H9 (cell line): ENCODE measurements around the gene PIP4K2A. TPM values are rescaled to one million over a fixed set of nuclear protein-coding genes. Genes with fewer than 3 reads are reported as not detected.

Experiments
- DNase-seq: peaks from one replicate; pipeline ENCODE4 v3.0.0-alpha.2; 2017
- H2AFZ ChIP-seq: one replicate; pipeline ENCODE4 v1.6.1; 2013; ENCODE audit warnings: mild to moderate bottlenecking, low read length, control low read depth, moderate library complexity
- H2AK5ac ChIP-seq: 2 replicates; pipeline ENCODE4 v1.6.1; 2013; ENCODE audit warnings: low read length, control low read depth, mixed read lengths; ENCODE audit not compliant: insufficient read length
- H2BK120ac ChIP-seq: one replicate; pipeline ENCODE4 v1.6.1; 2013; ENCODE audit warnings: low read depth, mild to moderate bottlenecking, low read length, control low read depth, inconsistent platforms; ENCODE audit not compliant: poor library complexity, severe bottlenecking
- H2BK12ac ChIP-seq: 2 replicates; pipeline ENCODE4 v1.6.1; 2013; ENCODE audit warnings: low read length, control low read depth, mixed read lengths, low read depth; ENCODE audit not compliant: insufficient read length
- H2BK15ac ChIP-seq: 2 replicates; pipeline ENCODE4 v1.6.1; 2013; ENCODE audit warnings: low read depth, low read length, control low read depth
- H2BK20ac ChIP-seq: one replicate; pipeline ENCODE4 v1.6.1; 2013; ENCODE audit warnings: low read depth, mild to moderate bottlenecking, low read length, control low read depth, inconsistent platforms; ENCODE audit not compliant: poor library complexity, severe bottlenecking
- H2BK5ac ChIP-seq: 2 replicates; pipeline ENCODE4 v1.6.1; 2013; ENCODE audit warnings: low read length, control low read depth, mixed read lengths; ENCODE audit not compliant: insufficient read length
- H3K14ac ChIP-seq: 2 replicates; pipeline ENCODE4 v1.6.1; 2013; ENCODE audit warnings: low read length, control low read depth; ENCODE audit not compliant: insufficient read depth
- H3K18ac ChIP-seq: 2 replicates; pipeline ENCODE4 v1.6.1; 2013; ENCODE audit warnings: low read depth, mild to moderate bottlenecking, mixed read lengths, low read length, control low read depth; ENCODE audit not compliant: insufficient read length
- H3K23ac ChIP-seq: 2 replicates; pipeline ENCODE4 v1.6.1; 2013; ENCODE audit warnings: low read length, control low read depth, mixed read lengths, low read depth; ENCODE audit not compliant: insufficient read length
- H3K23me2 ChIP-seq: 2 replicates; pipeline ENCODE4 v1.6.1; 2013; ENCODE audit warnings: low read depth, mild to moderate bottlenecking, mixed read lengths, low read length, control low read depth; ENCODE audit not compliant: insufficient read length, poor library complexity, severe bottlenecking
- H3K27ac ChIP-seq: 2 replicates; pipeline ENCODE4 v1.5.1; 2013; ENCODE audit warnings: low read length, control low read depth, mixed read lengths, low read depth; ENCODE audit not compliant: insufficient read length
- H3K27me3 ChIP-seq: 2 replicates; pipeline ENCODE4 v1.6.1; 2013; ENCODE audit warnings: low read length, control low read depth, inconsistent platforms; ENCODE audit not compliant: insufficient read depth
- H3K4ac ChIP-seq: 2 replicates; pipeline ENCODE4 v1.6.1; 2013; ENCODE audit warnings: low read depth, mild to moderate bottlenecking, control low read depth, inconsistent platforms, low read length, moderate library complexity
- H3K4me1 ChIP-seq: 2 replicates; pipeline ENCODE4 v1.6.1; 2013; ENCODE audit warnings: low read length, control low read depth, inconsistent platforms; ENCODE audit not compliant: insufficient read depth
- H3K4me2 ChIP-seq: 2 replicates; pipeline ENCODE4 v1.6.1; 2013; ENCODE audit warnings: low read length, control low read depth, mixed read lengths; ENCODE audit not compliant: insufficient read length, insufficient read depth
- H3K56ac ChIP-seq: 2 replicates; pipeline ENCODE4 v1.6.1; 2013; ENCODE audit warnings: low read depth, mild to moderate bottlenecking, mixed read lengths, low read length, control low read depth; ENCODE audit not compliant: insufficient read length
- H3K79me1 ChIP-seq: 2 replicates; pipeline ENCODE4 v1.6.1; 2013; ENCODE audit warnings: low read depth, mild to moderate bottlenecking, moderate library complexity, low read length, control low read depth, inconsistent platforms; ENCODE audit not compliant: insufficient read depth, poor library complexity, severe bottlenecking
- H3K79me2 ChIP-seq: 2 replicates; pipeline ENCODE4 v1.6.1; 2013; ENCODE audit warnings: low read length, control low read depth, inconsistent platforms; ENCODE audit not compliant: insufficient read depth
- H3K9ac ChIP-seq: 2 replicates; pipeline ENCODE4 v1.6.1; 2013; ENCODE audit warnings: low read length, control low read depth, mixed read lengths; ENCODE audit not compliant: insufficient read length; ENCODE audit errors: extremely low read depth
- H3K9me3 ChIP-seq: one replicate; pipeline ENCODE4 v1.6.1; 2013; ENCODE audit warnings: low read depth, low read length, inconsistent platforms; ENCODE audit not compliant: control insufficient read depth
- H3T11ph ChIP-seq: one replicate; pipeline ENCODE4 v1.6.1; 2013; ENCODE audit warnings: mild to moderate bottlenecking, low read length, control low read depth, inconsistent platforms
- H4K20me1 ChIP-seq: one replicate; pipeline ENCODE4 v1.6.1; 2013; ENCODE audit not compliant: control insufficient read depth, insufficient read length, insufficient read depth
- H4K5ac ChIP-seq: 2 replicates; pipeline ENCODE4 v1.6.1; 2013; ENCODE audit warnings: low read depth, mild to moderate bottlenecking, mixed read lengths, low read length, control low read depth; ENCODE audit not compliant: insufficient read length
- H4K8ac ChIP-seq: replicated peaks from 2 replicates; pipeline ENCODE4 v1.6.1; 2013; ENCODE audit warnings: low read length, control low read depth, mixed read lengths, low read depth; ENCODE audit not compliant: insufficient read length
- H4K91ac ChIP-seq: 2 replicates; pipeline ENCODE4 v1.6.1; 2013; ENCODE audit warnings: low read depth, mild to moderate bottlenecking, moderate library complexity, mixed read lengths, low read length, control low read depth; ENCODE audit not compliant: insufficient read length
- H3K27ac Mint-ChIP-seq, 3 experiments: 2 replicates in 2 of 3; 3 replicates in 1 of 3; pipeline ENCODE4 v1.8.0; 2020 to 2021; ENCODE audit warnings: mixed read lengths in 3 of 3, mild to moderate bottlenecking in 1 of 3, moderate library complexity in 1 of 3
- H3K27me3 Mint-ChIP-seq: 2 replicates; pipeline ENCODE4 v1.8.0; 2021; ENCODE audit warnings: low read depth, mild to moderate bottlenecking, moderate library complexity, mixed read lengths
- H3K36me3 Mint-ChIP-seq, 3 experiments: 2 replicates in 2 of 3; 3 replicates in 1 of 3; pipeline ENCODE4 v1.8.0; 2020 to 2021; ENCODE audit warnings: low read depth in 3 of 3, mixed read lengths in 3 of 3; ENCODE audit not compliant: insufficient read depth in 1 of 3
- H3K4me1 Mint-ChIP-seq, 2 experiments: 2 replicates each; pipeline ENCODE4 v1.8.0; 2020; ENCODE audit warnings: mixed read lengths in 2 of 2
- H3K4me3 Mint-ChIP-seq, 2 experiments: 2 replicates in 1 of 2; 3 replicates in 1 of 2; pipeline ENCODE4 v1.8.0; 2020 to 2021; ENCODE audit warnings: mild to moderate bottlenecking in 2 of 2, mixed read lengths in 2 of 2, moderate library complexity in 1 of 2
- H3K9me3 Mint-ChIP-seq, 2 experiments: 2 replicates in 1 of 2; 3 replicates in 1 of 2; pipeline ENCODE4 v1.8.0; 2020; ENCODE audit warnings: mild to moderate bottlenecking in 2 of 2, mixed read lengths in 2 of 2, moderate library complexity in 1 of 2
- WGBS: extraction: QIAGEN DNeasy Blood & Tissue Kit; methylation state at CpG from one replicate; pipeline ENCODE4 v1.1.7; 2013; ENCODE audit warnings: missing lambda C conversion rate, low lambda C conversion rate, mixed read lengths; ENCODE audit not compliant: insufficient read length; ENCODE audit errors: extremely low coverage; 5-methylcytosine and 5-hydroxymethylcytosine counted together
- total RNA-seq: library from RNA; stranded (reverse); gene quantifications from 2 replicates; pipeline ENCODE4 v1.2.1, GENCODE V29; 2021
- TF ChIP-seq, protein P1 (sequence below): fragments of 200-600 bp; sonication (generic); conservative IDR thresholded peaks from 3 replicates; pipeline ENCODE4 v1.8.0; 2021; ENCODE audit warnings: antibody characterized with exemption, mild to moderate bottlenecking

The PIP4K2A gene
- total RNA-seq, 1 experiment from 2014 or later = 33.6 TPM

DNA sequence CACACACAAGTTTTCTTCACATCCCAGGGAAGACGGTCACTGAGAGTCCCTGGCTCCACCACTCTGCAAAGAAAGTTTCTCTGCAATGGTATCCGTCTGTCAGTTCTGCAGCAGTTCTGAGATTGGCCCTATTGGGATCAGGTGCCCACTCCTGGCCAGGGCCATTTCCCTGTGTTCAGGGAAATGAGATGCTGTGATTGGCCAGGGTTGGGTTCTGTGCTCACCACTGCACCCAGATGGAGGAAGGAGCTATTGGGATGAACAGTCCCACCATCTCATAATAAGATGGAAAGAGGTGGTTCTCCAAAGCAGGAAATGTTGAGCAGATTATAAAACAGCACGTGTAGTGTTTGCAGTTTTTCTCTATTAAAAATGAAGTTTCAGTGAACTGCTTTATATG lies 13.3 kb upstream of the PIP4K2A start:
- Histone ChIP-seq H4K20me1 (no peaks in the 10 kb centered on the region), H3K56ac (no peak overlapping the region), H2BK12ac (no peak overlapping the region), H3K23ac (no peak overlapping the region), H2BK15ac (no peak overlapping the region), H2BK120ac (no peak overlapping the region), H3K27ac (no peak overlapping the region), H4K91ac (no peak overlapping the region), H4K8ac (no peak overlapping the region), H3K79me2 (no peaks in the 10 kb centered on the region), H3K18ac (no peak overlapping the region), H3K27me3 (no peaks in the 10 kb centered on the region), H3K23me2 (no peaks in the 10 kb centered on the region), H3K4ac (no peak overlapping the region), H2AK5ac (no peak overlapping the region), H3K79me1 (no peaks in the 10 kb centered on the region), H2AFZ (no peak overlapping the region), H3K14ac (no peak overlapping the region), H2BK5ac (no peak overlapping the region), H3K9me3 (no peaks in the 10 kb centered on the region), H3T11ph (no peak overlapping the region), H3K9ac (no peak overlapping the region), H4K5ac (no peak overlapping the region), H3K4me1 (no peaks in the 10 kb centered on the region; the same call in 1 of the 2 replicates), H3K4me2 (no peak overlapping the region), H2BK20ac (no peak overlapping the region)
- H3K36me3 Mint-ChIP-seq = peaks cover 0 to 4% (median 0%) of the 10 kb centered on the region in 3 experiments; a peak in 1 of 7 replicates
- peaks cover 7 to 8% of the 10 kb centered on the region in 2 experiments; a peak in 3 of 4 replicates for H3K4me1 Mint-ChIP-seq
- H3K9me3 Mint-ChIP-seq = peaks cover 0 to 4% of the 10 kb centered on the region in 2 experiments; a peak in 1 of 5 replicates
- no peak overlapping the region; a peak in 1 of 7 replicates for H3K27ac Mint-ChIP-seq
- WGBS = no CpG with 5 or more reads among the region's 3 CpGs
- no peak for DNase-seq
- H3K4me3 Mint-ChIP-seq = no peak overlapping the region
- TF ChIP-seq, protein P1, sequence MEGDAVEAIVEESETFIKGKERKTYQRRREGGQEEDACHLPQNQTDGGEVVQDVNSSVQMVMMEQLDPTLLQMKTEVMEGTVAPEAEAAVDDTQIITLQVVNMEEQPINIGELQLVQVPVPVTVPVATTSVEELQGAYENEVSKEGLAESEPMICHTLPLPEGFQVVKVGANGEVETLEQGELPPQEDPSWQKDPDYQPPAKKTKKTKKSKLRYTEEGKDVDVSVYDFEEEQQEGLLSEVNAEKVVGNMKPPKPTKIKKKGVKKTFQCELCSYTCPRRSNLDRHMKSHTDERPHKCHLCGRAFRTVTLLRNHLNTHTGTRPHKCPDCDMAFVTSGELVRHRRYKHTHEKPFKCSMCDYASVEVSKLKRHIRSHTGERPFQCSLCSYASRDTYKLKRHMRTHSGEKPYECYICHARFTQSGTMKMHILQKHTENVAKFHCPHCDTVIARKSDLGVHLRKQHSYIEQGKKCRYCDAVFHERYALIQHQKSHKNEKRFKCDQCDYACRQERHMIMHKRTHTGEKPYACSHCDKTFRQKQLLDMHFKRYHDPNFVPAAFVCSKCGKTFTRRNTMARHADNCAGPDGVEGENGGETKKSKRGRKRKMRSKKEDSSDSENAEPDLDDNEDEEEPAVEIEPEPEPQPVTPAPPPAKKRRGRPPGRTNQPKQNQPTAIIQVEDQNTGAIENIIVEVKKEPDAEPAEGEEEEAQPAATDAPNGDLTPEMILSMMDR = no peak
- H3K27me3 Mint-ChIP-seq = peaks cover 2% of the 10 kb centered on the region; the same call in 1 of the 2 replicates
